ENCODE data around the gene ADORA2A. TPM values are rescaled to one million over a fixed set of nuclear protein-coding genes. Genes with fewer than 3 reads are reported as not detected.

The ADORA2A gene
- total RNA-seq, 2 experiments from 2014 or later: 15.5 to 16.4 TPM

DNA sequence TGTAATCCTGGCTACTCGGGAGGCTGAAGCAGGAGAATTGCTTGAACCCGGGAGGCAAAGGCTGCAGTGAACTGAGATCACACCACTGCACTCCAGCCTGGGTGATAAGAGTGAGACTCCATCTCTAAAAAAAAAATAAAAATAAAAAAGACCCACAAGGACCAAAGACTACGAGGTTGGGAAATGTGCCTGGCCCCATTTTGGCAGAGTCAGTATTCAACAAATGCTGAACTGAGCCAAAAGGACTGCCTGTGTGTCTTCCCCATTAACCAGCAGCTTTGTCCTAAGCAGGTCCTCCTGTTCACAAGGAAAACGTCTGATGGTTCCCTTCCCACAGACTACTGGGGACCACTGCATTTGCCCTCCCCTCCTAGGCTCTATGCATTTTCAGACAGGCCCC lies 27.6 kb downstream of the ADORA2A start:
- no peaks in the 10 kb centered on the region for H3K36me3 ChIP-seq (ENCODE audit: insufficient read depth, low read length)
- Mint-ChIP-seq H3K9me3 (no peaks in the 10 kb centered on the region), H3K4me3 (no peak overlapping the region), H3K27me3 (no peaks in the 10 kb centered on the region), H3K4me1 (ENCODE audit: low read depth) (peaks cover 6% of the 10 kb centered on the region), H3K36me3 (ENCODE audit: low read depth) (peaks cover 6% of the 10 kb centered on the region), H3K27ac (no peak overlapping the region)
- no peak for ATAC-seq (ENCODE audit: poor library complexity)
- peaks cover 4 to 9% of the 10 kb centered on the region in 2 experiments for H3K9me3 ChIP-seq (ENCODE audit: control insufficient read depth in 1 of 2, insufficient read depth in 1 of 2, low read length in 2 of 2)
- H3K4me3 ChIP-seq (ENCODE audit: low read length): no peak overlapping the region
- ChIA-PET CTCF (no interaction called here), POLR2A (interaction anchor here (1.4 kb wide), 1 partner anchor 18 kb away, joined by 3 read pairs; no protein-coding TSS in a partner anchor)
- H3K4me1 ChIP-seq (ENCODE audit: insufficient read depth, low read length): no peaks in the 10 kb centered on the region
- DNase-seq: no peak
- TF ChIP-seq, protein P1, sequence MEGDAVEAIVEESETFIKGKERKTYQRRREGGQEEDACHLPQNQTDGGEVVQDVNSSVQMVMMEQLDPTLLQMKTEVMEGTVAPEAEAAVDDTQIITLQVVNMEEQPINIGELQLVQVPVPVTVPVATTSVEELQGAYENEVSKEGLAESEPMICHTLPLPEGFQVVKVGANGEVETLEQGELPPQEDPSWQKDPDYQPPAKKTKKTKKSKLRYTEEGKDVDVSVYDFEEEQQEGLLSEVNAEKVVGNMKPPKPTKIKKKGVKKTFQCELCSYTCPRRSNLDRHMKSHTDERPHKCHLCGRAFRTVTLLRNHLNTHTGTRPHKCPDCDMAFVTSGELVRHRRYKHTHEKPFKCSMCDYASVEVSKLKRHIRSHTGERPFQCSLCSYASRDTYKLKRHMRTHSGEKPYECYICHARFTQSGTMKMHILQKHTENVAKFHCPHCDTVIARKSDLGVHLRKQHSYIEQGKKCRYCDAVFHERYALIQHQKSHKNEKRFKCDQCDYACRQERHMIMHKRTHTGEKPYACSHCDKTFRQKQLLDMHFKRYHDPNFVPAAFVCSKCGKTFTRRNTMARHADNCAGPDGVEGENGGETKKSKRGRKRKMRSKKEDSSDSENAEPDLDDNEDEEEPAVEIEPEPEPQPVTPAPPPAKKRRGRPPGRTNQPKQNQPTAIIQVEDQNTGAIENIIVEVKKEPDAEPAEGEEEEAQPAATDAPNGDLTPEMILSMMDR (IDR thresholded peaks at IDR 0.05): no peak
- H3K27me3 ChIP-seq (ENCODE audit: control insufficient read depth in 1 of 2, insufficient read depth in 2 of 2, low read length in 2 of 2): no peaks in the 10 kb centered on the region
- intact Hi-C loops (cut with DNase I, micrococcal nuclease): no loop called here
- H3K27ac ChIP-seq (ENCODE audit: low read depth in 1 of 2, low read length in 2 of 2): no peak overlapping the region

DNA sequence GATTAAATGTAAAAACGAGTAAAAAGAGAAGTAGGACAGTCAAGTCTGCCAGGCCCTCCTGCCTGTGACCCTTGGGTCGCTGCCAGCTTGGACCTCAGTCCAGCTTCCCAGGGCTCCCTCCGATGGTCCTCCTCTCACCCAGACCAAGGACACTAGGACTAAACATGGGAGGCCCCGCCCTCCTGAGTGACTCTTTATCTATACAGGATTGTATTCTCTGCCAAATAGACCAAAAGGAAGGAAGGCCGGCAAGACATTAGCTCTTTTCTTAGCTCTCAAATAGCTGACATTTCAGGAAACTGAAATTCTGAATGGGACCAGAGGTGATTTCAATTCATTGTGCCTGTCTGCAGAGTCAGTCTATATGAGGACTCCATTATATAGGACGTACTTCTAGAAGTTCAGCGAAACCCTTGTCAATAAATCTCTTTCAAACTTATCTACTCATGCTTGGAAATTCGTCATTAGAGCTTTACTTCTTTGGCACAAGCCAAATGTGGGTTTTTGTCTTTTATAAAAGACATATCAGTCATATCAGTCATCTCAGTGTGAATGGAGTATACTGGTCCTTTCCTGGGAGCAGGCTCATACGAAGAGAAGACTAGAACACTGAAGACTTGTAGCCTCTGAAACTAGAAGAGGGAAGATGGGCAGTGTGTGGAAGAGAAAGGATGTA lies 28.5 kb downstream of the ADORA2A start:
- H3K4me1 ChIP-seq (ENCODE audit: insufficient read depth, low read length): no peaks in the 10 kb centered on the region
- H3K27ac Mint-ChIP-seq: no peak overlapping the region
- peaks cover 6% of the 10 kb centered on the region for H3K36me3 Mint-ChIP-seq (ENCODE audit: low read depth)
- ATAC-seq (ENCODE audit: poor library complexity): no peak
- no peak overlapping the region for H3K4me3 Mint-ChIP-seq
- POLR2A ChIA-PET: interaction anchor here (1.1 to 1.4 kb wide), 3 partner anchors 15 to 32 kb away, joined by 3 to 4 read pairs (median 3); no protein-coding TSS in a partner anchor
- CTCF ChIA-PET: interaction anchor here (0.6 to 0.8 kb wide), 2 partner anchors 9 to 37 kb away, joined by 3 read pairs; no protein-coding TSS in a partner anchor
- H3K4me3 ChIP-seq (ENCODE audit: low read length): no peak overlapping the region
- H3K27me3 Mint-ChIP-seq: no peaks in the 10 kb centered on the region
- intact Hi-C loops (cut with DNase I, micrococcal nuclease): no loop called here
- no peak for DNase-seq
- no peaks in the 10 kb centered on the region for H3K27me3 ChIP-seq (ENCODE audit: control insufficient read depth in 1 of 2, insufficient read depth in 2 of 2, low read length in 2 of 2)
- peaks cover 6% of the 10 kb centered on the region for H3K4me1 Mint-ChIP-seq (ENCODE audit: low read depth)
- TF ChIP-seq, protein P1 (IDR thresholded peaks at IDR 0.05): no peak
- no peak overlapping the region for H3K27ac ChIP-seq (ENCODE audit: low read depth in 1 of 2, low read length in 2 of 2)
- no peaks in the 10 kb centered on the region for H3K9me3 Mint-ChIP-seq
- H3K36me3 ChIP-seq (ENCODE audit: insufficient read depth, low read length): no peaks in the 10 kb centered on the region
- peaks cover 4 to 5% of the 10 kb centered on the region in 2 experiments for H3K9me3 ChIP-seq (ENCODE audit: control insufficient read depth in 1 of 2, insufficient read depth in 1 of 2, low read length in 2 of 2)

GRCh38 chr22:24457894-24458420 lies 30.6 kb downstream of the ADORA2A start:
- no peaks in the 10 kb centered on the region for H3K9me3 ChIP-seq (ENCODE audit: control insufficient read depth in 1 of 2, insufficient read depth in 1 of 2, low read length in 2 of 2)
- ATAC-seq (ENCODE audit: poor library complexity) (no peak), DNase-seq (no peak)
- no peak overlapping the region for H3K4me3 Mint-ChIP-seq
- no peaks in the 10 kb centered on the region for H3K4me1 ChIP-seq (ENCODE audit: insufficient read depth, low read length)
- TF ChIP-seq, protein P1 (IDR thresholded peaks at IDR 0.05): no peak
- peaks cover 6% of the 10 kb centered on the region for H3K4me1 Mint-ChIP-seq (ENCODE audit: low read depth)
- H3K36me3 Mint-ChIP-seq (ENCODE audit: low read depth): peaks cover 6% of the 10 kb centered on the region
- H3K4me3 ChIP-seq (ENCODE audit: low read length): no peak overlapping the region
- ChIA-PET CTCF (interaction anchor here (0.6 to 1.1 kb wide), 2 partner anchors 10 to 102 kb away, joined by 3 read pairs; no protein-coding TSS in a partner anchor), POLR2A (no interaction called here)
- no peak overlapping the region for H3K27ac Mint-ChIP-seq
- no peaks in the 10 kb centered on the region for H3K36me3 ChIP-seq (ENCODE audit: insufficient read depth, low read length)
- H3K9me3 Mint-ChIP-seq: no peaks in the 10 kb centered on the region
- no peak overlapping the region for H3K27ac ChIP-seq (ENCODE audit: low read depth in 1 of 2, low read length in 2 of 2)
- no peaks in the 10 kb centered on the region for H3K27me3 ChIP-seq (ENCODE audit: control insufficient read depth in 1 of 2, insufficient read depth in 2 of 2, low read length in 2 of 2)
- intact Hi-C loops (cut with DNase I, micrococcal nuclease): no loop called here
- no peaks in the 10 kb centered on the region for H3K27me3 Mint-ChIP-seq

Measured in CD4-positive, alpha-beta T cell (primary cell).